Measurements from ENCODE around the gene SYT12. TPM values are rescaled to one million over a fixed set of nuclear protein-coding genes. Genes with fewer than 3 reads are reported as not detected.
A peak's percentile ranks its signal among the peaks of the same experiment; 100 is the strongest.

Gene SYT12
- total RNA-seq, 4 donors from 2014 or later = 0.04 TPM; not detected in 3

GRCh38 chr11:67054346-67054835 is 31.5 kb downstream of the SYT12 start:
- 52% methylated on average over 2 of the region's 9 CpGs; no CpG with 5 or more reads in 1 of the 2 donors for WGBS, 2 donors (ENCODE audit: low coverage in 1 of 2)
- H3K4me3 ChIP-seq = no peak overlapping the region
- TF ChIP-seq EP300 (IDR thresholded peaks at IDR 0.05) (no peak), CTCF (IDR thresholded peaks at IDR 0.05) (no peak), POLR2A (IDR thresholded peaks at IDR 0.05) (no peak), POLR2AphosphoS5 (IDR thresholded peaks at IDR 0.05) (no peak)
- peaks cover 0 to 39% (median 9%) of the 10 kb centered on the region in 3 donors for H3K4me1 ChIP-seq
- no peaks in the 10 kb centered on the region for H3K36me3 ChIP-seq
- no peak for ATAC-seq
- no peak overlapping the region for H3K27ac ChIP-seq
- no peaks in the 10 kb centered on the region for H3K27me3 ChIP-seq
- H3K9me3 ChIP-seq = no peaks in the 10 kb centered on the region

- 39 to 86% methylated on average over 3 to 4 of the region's 10 CpGs for WGBS, 2 donors (ENCODE audit: low coverage in 1 of 2)
- H3K9me3 ChIP-seq = no peaks in the 10 kb centered on the region
- H3K4me1 ChIP-seq = peaks cover 0 to 39% (median 9%) of the 10 kb centered on the region in 3 donors
- no peak overlapping the region for H3K27ac ChIP-seq
- TF ChIP-seq POLR2AphosphoS5 (IDR thresholded peaks at IDR 0.05) (no peak), EP300 (IDR thresholded peaks at IDR 0.05) (no peak), POLR2A (IDR thresholded peaks at IDR 0.05) (no peak), CTCF (IDR thresholded peaks at IDR 0.05) (no peak)
- no peaks in the 10 kb centered on the region for H3K36me3 ChIP-seq
- H3K27me3 ChIP-seq = no peaks in the 10 kb centered on the region
- ATAC-seq = no peak
- no peak overlapping the region for H3K4me3 ChIP-seq
These were observed 32.0 kb downstream of the SYT12 start for GRCh38 chr11:67054836-67055523.

GRCh38 chr11:67055812-67056211 is 32.9 kb downstream of the SYT12 start:
- peak overlapping the region in 1 of 2 donors; percentile 79 for H3K4me3 ChIP-seq
- no peaks in the 10 kb centered on the region for H3K27me3 ChIP-seq
- no peak overlapping the region for H3K27ac ChIP-seq
- TF ChIP-seq CTCF (IDR thresholded peaks at IDR 0.05) = no peak
- TF ChIP-seq POLR2AphosphoS5 (IDR thresholded peaks at IDR 0.05) = no peak
- no peak for TF ChIP-seq POLR2A (IDR thresholded peaks at IDR 0.05)
- TF ChIP-seq EP300 (IDR thresholded peaks at IDR 0.05) = no peak
- peaks cover 0 to 39% (median 9%) of the 10 kb centered on the region in 3 donors for H3K4me1 ChIP-seq
- no peaks in the 10 kb centered on the region for H3K9me3 ChIP-seq
- WGBS, 2 donors (ENCODE audit: low coverage in 1 of 2) = 0 to 18% methylated on average over 1 to 8 of the region's 17 CpGs
- H3K36me3 ChIP-seq = no peaks in the 10 kb centered on the region
- no peak for ATAC-seq

GRCh38 chr11:67056267-67057204 is 33.6 kb downstream of the SYT12 start, which contains the start of gene RHOD:
Gene RHOD, plus strand, starts transcription at chr11:67056847. Its CDS starts 56 bp downstream, at chr11:67056903.
- TF ChIP-seq EP300 (IDR thresholded peaks at IDR 0.05) (no peak), CTCF (IDR thresholded peaks at IDR 0.05) (no peak), POLR2AphosphoS5 (IDR thresholded peaks at IDR 0.05) (no peak), POLR2A (IDR thresholded peaks at IDR 0.05) (no peak)
- peak within 1 kb of the TSS in 3 of 4 donors; percentile 73 to 79 (median 78) for H3K27ac ChIP-seq
- H3K36me3 ChIP-seq = no peaks in the 10 kb centered on the region
- H3K4me1 ChIP-seq = peaks cover 0 to 39% (median 9%) of the 10 kb centered on the region in 3 donors
- peak; percentile 91 for ATAC-seq
- H3K27me3 ChIP-seq = no peaks in the 10 kb centered on the region
- 0 to 6% methylated on average over 3 to 11 of the region's 72 CpGs for WGBS, 2 donors (ENCODE audit: low coverage in 1 of 2)
- peak within 1 kb of the TSS; percentile 53 to 79 for H3K4me3 ChIP-seq
- no peaks in the 10 kb centered on the region for H3K9me3 ChIP-seq

Measured in gastroesophageal sphincter (tissue), 4 donors.